ENCODE data around the gene JARID2.

- no peak for TF ChIP-seq CTCF (IDR thresholded peaks at IDR 0.05)
- no peak for TF ChIP-seq POLR2A (IDR thresholded peaks at IDR 0.05)
These were observed 180.1 kb downstream of the JARID2 start for GRCh38 chr6:15425947-15426346.

Measured in breast epithelium (tissue), 3 donors.